ENCODE results near the gene SUSD6. TPM values are rescaled to one million over a fixed set of nuclear protein-coding genes. Genes with fewer than 3 reads are reported as not detected.

The SUSD6 gene
- total RNA-seq, 1 experiment from 2014 or later = 24.1 TPM

DNA sequence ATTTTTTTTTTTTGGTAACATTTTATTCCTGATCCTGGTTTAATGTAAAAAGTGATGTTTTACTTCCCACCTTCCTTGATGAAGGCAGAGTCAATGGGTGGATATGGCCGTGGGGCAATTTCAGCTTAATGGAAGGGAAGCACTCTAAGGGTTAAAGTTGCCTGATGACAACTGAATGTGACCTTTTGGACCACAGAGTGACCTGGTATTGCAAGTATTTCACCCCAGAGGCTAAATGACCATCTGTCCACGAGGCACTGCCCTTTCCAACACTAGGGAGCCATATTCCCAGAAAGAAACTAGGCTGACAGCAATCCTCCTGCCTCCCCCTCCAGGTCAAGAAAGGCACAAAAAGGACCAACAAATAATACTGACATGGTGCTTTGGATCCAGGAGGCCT lies 41.5 kb upstream of the SUSD6 start:
- DNase-seq = no peak
- no peaks in the 10 kb centered on the region for H3K9me2 ChIP-seq (ENCODE audit: insufficient read depth)
- H3K27me3 ChIP-seq (ENCODE audit: insufficient read depth, low read depth) = peaks cover 58% of the 10 kb centered on the region
- no peak overlapping the region for H3K4me3 ChIP-seq
- H3F3A ChIP-seq (ENCODE audit: insufficient read depth, low read depth) = peaks cover 6% of the 10 kb centered on the region; the same call in 1 of the 2 replicates
- POLR2A ChIA-PET (ENCODE audit: unreplicated experiment) = no interaction called here
- H2AFZ ChIP-seq = no peak overlapping the region
- intact Hi-C loops (cut with micrococcal nuclease; ENCODE audit: unreplicated experiment) = loop anchor here (5.0 kb wide), 1 partner anchor 98 kb away; no protein-coding TSS in a partner anchor
- H3K9me3 ChIP-seq (ENCODE audit: insufficient read depth, low read depth) = no peaks in the 10 kb centered on the region
- no TSS peak for BruUV-seq (replicated peaks)
- H3K4me1 ChIP-seq (replicated peaks; ENCODE audit: insufficient read depth) = no peaks in the 10 kb centered on the region
- no peak overlapping the region for H3K27ac ChIP-seq
- H3K79me2 ChIP-seq (ENCODE audit: low read depth) = no peaks in the 10 kb centered on the region
- H3K4me2 ChIP-seq = no peak overlapping the region
- CTCF ChIA-PET = no interaction called here
- no peak for TF ChIP-seq EZH2 (IDR thresholded peaks at IDR 0.05; ENCODE audit: low read depth)
- H4K20me1 ChIP-seq (ENCODE audit: insufficient read depth) = no peaks in the 10 kb centered on the region
- no peaks in the 10 kb centered on the region for H3K36me3 ChIP-seq (ENCODE audit: low read depth)

DNA sequence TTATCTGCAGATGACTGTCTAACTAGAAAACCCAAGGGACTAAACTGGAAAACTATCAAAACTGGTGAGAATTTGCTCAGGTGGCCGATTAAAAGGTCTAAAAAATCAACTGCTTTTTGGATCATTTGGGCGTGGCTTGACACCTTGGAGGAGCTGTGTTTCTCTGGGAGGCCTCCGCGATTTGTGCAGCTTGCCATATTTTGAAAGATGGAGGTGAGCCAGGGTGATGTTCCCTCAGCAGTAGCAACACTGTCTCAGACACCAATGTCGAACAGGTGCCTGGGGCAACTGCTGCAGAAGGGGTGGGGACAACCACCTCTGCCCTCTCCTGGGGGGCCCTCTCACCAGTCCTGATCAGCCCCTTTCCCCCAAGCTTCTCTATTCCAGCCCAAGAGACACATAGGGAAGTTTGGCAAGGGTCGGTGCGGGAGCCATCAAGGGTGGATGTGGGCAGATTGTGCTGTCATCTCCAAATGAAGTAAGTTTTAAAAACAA lies 40.5 kb upstream of the SUSD6 start:
- BruUV-seq (replicated peaks) = no TSS peak
- H3K27me3 ChIP-seq (ENCODE audit: insufficient read depth, low read depth) = peaks cover 48% of the 10 kb centered on the region
- H3K4me1 ChIP-seq (replicated peaks; ENCODE audit: insufficient read depth) = 0 out of 2 replicates have a peak, but pooled peaks cover under 1% of the 10 kb centered on the region
- no peak overlapping the region for H3K4me3 ChIP-seq
- ChIA-PET POLR2A (ENCODE audit: unreplicated experiment) (interaction anchor here (0.6 kb wide), 1 partner anchor 164 kb away, joined by 5 read pairs; no protein-coding TSS in a partner anchor), CTCF (no interaction called here)
- no peaks in the 10 kb centered on the region for H3K36me3 ChIP-seq (ENCODE audit: low read depth)
- H3K9me3 ChIP-seq (ENCODE audit: insufficient read depth, low read depth) = no peaks in the 10 kb centered on the region
- no peaks in the 10 kb centered on the region for H3K9me2 ChIP-seq (ENCODE audit: insufficient read depth)
- H3K4me2 ChIP-seq = no peak overlapping the region
- no peak overlapping the region for H2AFZ ChIP-seq
- no peak overlapping the region for H3K27ac ChIP-seq
- H4K20me1 ChIP-seq (ENCODE audit: insufficient read depth) = no peaks in the 10 kb centered on the region
- DNase-seq = no peak
- intact Hi-C loops (cut with micrococcal nuclease; ENCODE audit: unreplicated experiment) = loop anchor here (5.0 kb wide), 1 partner anchor 99 kb away; no protein-coding TSS in a partner anchor
- no peaks in the 10 kb centered on the region for H3K79me2 ChIP-seq (ENCODE audit: low read depth)
- no peak for TF ChIP-seq EZH2 (IDR thresholded peaks at IDR 0.05; ENCODE audit: low read depth)
- TF ChIP-seq, protein P1, sequence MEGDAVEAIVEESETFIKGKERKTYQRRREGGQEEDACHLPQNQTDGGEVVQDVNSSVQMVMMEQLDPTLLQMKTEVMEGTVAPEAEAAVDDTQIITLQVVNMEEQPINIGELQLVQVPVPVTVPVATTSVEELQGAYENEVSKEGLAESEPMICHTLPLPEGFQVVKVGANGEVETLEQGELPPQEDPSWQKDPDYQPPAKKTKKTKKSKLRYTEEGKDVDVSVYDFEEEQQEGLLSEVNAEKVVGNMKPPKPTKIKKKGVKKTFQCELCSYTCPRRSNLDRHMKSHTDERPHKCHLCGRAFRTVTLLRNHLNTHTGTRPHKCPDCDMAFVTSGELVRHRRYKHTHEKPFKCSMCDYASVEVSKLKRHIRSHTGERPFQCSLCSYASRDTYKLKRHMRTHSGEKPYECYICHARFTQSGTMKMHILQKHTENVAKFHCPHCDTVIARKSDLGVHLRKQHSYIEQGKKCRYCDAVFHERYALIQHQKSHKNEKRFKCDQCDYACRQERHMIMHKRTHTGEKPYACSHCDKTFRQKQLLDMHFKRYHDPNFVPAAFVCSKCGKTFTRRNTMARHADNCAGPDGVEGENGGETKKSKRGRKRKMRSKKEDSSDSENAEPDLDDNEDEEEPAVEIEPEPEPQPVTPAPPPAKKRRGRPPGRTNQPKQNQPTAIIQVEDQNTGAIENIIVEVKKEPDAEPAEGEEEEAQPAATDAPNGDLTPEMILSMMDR (conservative IDR thresholded peaks at IDR 0.05) = no peak
- peaks cover 6% of the 10 kb centered on the region; the same call in 1 of the 2 replicates for H3F3A ChIP-seq (ENCODE audit: insufficient read depth, low read depth)

DNA sequence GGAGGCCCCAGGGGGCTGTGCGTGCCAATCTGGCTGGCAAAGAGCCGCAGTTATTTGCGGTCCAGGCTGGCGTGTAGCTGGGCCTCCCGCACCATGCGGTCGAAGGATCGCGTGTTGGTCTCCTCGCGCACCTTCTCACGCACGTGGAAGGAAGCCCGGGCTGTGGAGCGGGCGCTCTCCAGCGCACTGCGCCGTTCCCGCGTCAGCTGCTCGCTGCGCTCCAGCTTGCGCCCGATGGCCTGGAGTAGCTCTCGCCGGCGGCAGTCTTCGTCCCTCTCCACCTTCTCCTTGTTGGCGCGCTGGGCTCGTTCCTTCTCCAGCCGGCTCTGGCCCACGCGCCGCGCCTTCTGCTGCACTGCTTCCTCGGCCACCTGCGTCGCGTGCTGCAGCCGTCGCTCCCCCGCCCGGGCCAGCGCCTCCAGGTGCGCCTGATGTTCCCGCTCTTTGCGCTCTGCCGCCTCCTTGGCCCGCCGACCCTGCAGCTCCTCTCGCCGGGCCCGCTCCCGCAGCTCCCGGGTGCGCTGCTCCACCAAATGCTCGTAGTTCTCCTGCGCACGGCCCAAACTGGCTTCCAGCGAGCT lies 39.9 kb upstream of the SUSD6 start:
- intact Hi-C loops (cut with micrococcal nuclease; ENCODE audit: unreplicated experiment) = loop anchor here (5.0 kb wide), 1 partner anchor 99 kb away; no protein-coding TSS in a partner anchor

More for the DNA sequence above, 39.9 kb upstream of the SUSD6 start:
- no peaks in the 10 kb centered on the region for H3K9me3 ChIP-seq (ENCODE audit: insufficient read depth, low read depth)
- CTCF ChIA-PET = no interaction called here
- peaks cover 7% of the 10 kb centered on the region; the same call in 1 of the 2 replicates for H3K4me1 ChIP-seq (replicated peaks; ENCODE audit: insufficient read depth)
- no peaks in the 10 kb centered on the region for H3K9me2 ChIP-seq (ENCODE audit: insufficient read depth)
- no peak overlapping the region for H3K27ac ChIP-seq
- H4K20me1 ChIP-seq (ENCODE audit: insufficient read depth) = no peaks in the 10 kb centered on the region
- H3K27me3 ChIP-seq (ENCODE audit: insufficient read depth, low read depth) = peaks cover 42% of the 10 kb centered on the region
- no TSS peak for BruUV-seq (replicated peaks)
- H3K4me3 ChIP-seq = no peak overlapping the region
- no peaks in the 10 kb centered on the region for H3K79me2 ChIP-seq (ENCODE audit: low read depth)
- H3K36me3 ChIP-seq (ENCODE audit: low read depth) = no peaks in the 10 kb centered on the region
- H3F3A ChIP-seq (ENCODE audit: insufficient read depth, low read depth) = peaks cover 6% of the 10 kb centered on the region; the same call in 1 of the 2 replicates
- TF ChIP-seq, protein P1 (conservative IDR thresholded peaks at IDR 0.05) = no peak
- TF ChIP-seq EZH2 (IDR thresholded peaks at IDR 0.05; ENCODE audit: low read depth) = no peak
- no peak overlapping the region for H3K4me2 ChIP-seq
- H2AFZ ChIP-seq = no peak overlapping the region
- POLR2A ChIA-PET (ENCODE audit: unreplicated experiment) = no interaction called here
- DNase-seq = no peak

All from PC-9 (cell line).